H1 (cell line): ENCODE results near the gene SLC35B1. TPM values are rescaled to one million over a fixed set of nuclear protein-coding genes. Genes with fewer than 3 reads are reported as not detected.

ENCODE experiments used
- BCL11A ChIP-seq, 2 experiments: IDR thresholded peaks; one replicate each; pipeline ENCODE4 v1.6.1; 2011; ENCODE audit warnings: low read depth in 2 of 2, low read length in 2 of 2, mild to moderate bottlenecking in 2 of 2
- CBX5 ChIP-seq: fragments of 300-800, 300-1000 bp; sonication (generic); IDR thresholded peaks from 2 replicates; pipeline ENCODE4 v1.7.1; 2016; ENCODE audit warnings: antibody characterized with exemption, low read length, low read depth
- CREB1 ChIP-seq: IDR thresholded peaks from 2 replicates; pipeline ENCODE4 v1.6.1; 2012; ENCODE audit warnings: inconsistent platforms
- HDAC6 ChIP-seq: IDR thresholded peaks from one replicate; pipeline ENCODE4 v1.7.1; 2012; ENCODE audit warnings: low read depth, mild to moderate bottlenecking, inconsistent platforms, low read length, moderate library complexity
- POLR2AphosphoS5 ChIP-seq: IDR thresholded peaks from 2 replicates; pipeline ENCODE4 v1.6.1; 2011; ENCODE audit warnings: low read depth, low read length
- RAD21 ChIP-seq, 2 experiments: IDR thresholded peaks in 1 of 2; conservative IDR thresholded peaks in 1 of 2; 2 replicates each; pipeline ENCODE4 v1.6.1; 2011; ENCODE audit warnings: low read depth in 2 of 2, low read length in 2 of 2, improper control_type of control experiment in 1 of 2, inconsistent platforms in 1 of 2, mild to moderate bottlenecking in 1 of 2, moderate library complexity in 1 of 2
- RXRA ChIP-seq: IDR thresholded peaks from 2 replicates; pipeline ENCODE4 v1.6.1; 2011; ENCODE audit warnings: low read depth, mild to moderate bottlenecking, low read length, moderate library complexity; ENCODE audit not compliant: insufficient read depth
- SP1 ChIP-seq: IDR thresholded peaks from 2 replicates; pipeline ENCODE4 v1.6.1; 2011; ENCODE audit warnings: low read depth, low read length
- polyA plus RNA-seq, 7 experiments: library from polyadenylated mRNA; depleted of rRNA in 3 of 7; stranded (reverse) in 5 of 7; unstranded in 2 of 7; fragments of >200 nt in 5 of 7; fragments of 200-250 nt in 2 of 7; gene quantifications; 1 replicate in 5 of 7; 2 replicates in 1 of 7; 4 replicates in 1 of 7; pipeline versions ENCODE4 v1.2.1 to v1.2.3, GENCODE V29; 2011 to 2013; ENCODE audit warnings: missing spikeins in 2 of 7, mixed read lengths in 2 of 7
- total RNA-seq: library from RNA; stranded (reverse); fragmentation: NEBNext Ultra II Directional; extraction: Animal tissue kit (Norgen Biotek cat#: 25700); gene quantifications from 2 replicates; pipeline ENCODE4 v1.2.1, GENCODE V29; 2021
- TF ChIP-seq, protein P1 (sequence below), 3 experiments: IDR thresholded peaks; 1 replicate in 2 of 3; 2 replicates in 1 of 3; pipeline versions ENCODE4 v1.5.1 to v1.6.1; 2011; ENCODE audit warnings: low read length in 3 of 3, mild to moderate bottlenecking in 3 of 3, inconsistent platforms in 2 of 3, low read depth in 1 of 3, moderate library complexity in 1 of 3; ENCODE audit not compliant: insufficient read depth in 1 of 3; ENCODE audit errors: control extremely low read depth in 1 of 3

Gene SLC35B1
- total and polyA plus RNA-seq, 2 of the 8 experiments (the other 6 are each of a cell fraction or from before 2014, with no cell fraction given), result 56.5 to 87.7 TPM

GRCh38 chr17:49677933-49678847 lies 29.6 kb downstream of the SLC35B1 start, which contains the start of gene SPOP (continued):
- no peak for TF ChIP-seq RAD21 (IDR thresholded peaks at IDR 0.05 in 1 of 2, conservative IDR thresholded peaks at IDR 0.05 in 1 of 2; ENCODE audit: low read depth in 2 of 2, low read length in 2 of 2)
- no peak; the same call in 1 of the 2 replicates for TF ChIP-seq POLR2AphosphoS5
- TF ChIP-seq CBX5, result no peak
- TF ChIP-seq CREB1, result peak; percentile 94
- peak; percentile 17; the same call in 1 of the 2 replicates for TF ChIP-seq SP1
- TF ChIP-seq, protein P1, sequence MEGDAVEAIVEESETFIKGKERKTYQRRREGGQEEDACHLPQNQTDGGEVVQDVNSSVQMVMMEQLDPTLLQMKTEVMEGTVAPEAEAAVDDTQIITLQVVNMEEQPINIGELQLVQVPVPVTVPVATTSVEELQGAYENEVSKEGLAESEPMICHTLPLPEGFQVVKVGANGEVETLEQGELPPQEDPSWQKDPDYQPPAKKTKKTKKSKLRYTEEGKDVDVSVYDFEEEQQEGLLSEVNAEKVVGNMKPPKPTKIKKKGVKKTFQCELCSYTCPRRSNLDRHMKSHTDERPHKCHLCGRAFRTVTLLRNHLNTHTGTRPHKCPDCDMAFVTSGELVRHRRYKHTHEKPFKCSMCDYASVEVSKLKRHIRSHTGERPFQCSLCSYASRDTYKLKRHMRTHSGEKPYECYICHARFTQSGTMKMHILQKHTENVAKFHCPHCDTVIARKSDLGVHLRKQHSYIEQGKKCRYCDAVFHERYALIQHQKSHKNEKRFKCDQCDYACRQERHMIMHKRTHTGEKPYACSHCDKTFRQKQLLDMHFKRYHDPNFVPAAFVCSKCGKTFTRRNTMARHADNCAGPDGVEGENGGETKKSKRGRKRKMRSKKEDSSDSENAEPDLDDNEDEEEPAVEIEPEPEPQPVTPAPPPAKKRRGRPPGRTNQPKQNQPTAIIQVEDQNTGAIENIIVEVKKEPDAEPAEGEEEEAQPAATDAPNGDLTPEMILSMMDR (IDR thresholded peaks at IDR 0.05; ENCODE audit: control extremely low read depth in 1 of 3, insufficient read depth in 1 of 3, low read depth in 1 of 3, low read length in 3 of 3), result no peak
- TF ChIP-seq RXRA, result no peak
- TF ChIP-seq BCL11A (IDR thresholded peaks at IDR 0.05; ENCODE audit: low read depth in 2 of 2, low read length in 2 of 2), result no peak
- no peak for TF ChIP-seq HDAC6
